AG10803 (cell line): Measurements from ENCODE around the gene CSF3R.
"Not testable (repeated sequence)": the region's sequence is repeated elsewhere in the genome, so short reads cannot be mapped to it uniquely, and the experiment has no call there.

ENCODE experiments used
- DNase-seq: peaks from one replicate; pipeline ENCODE4 v3.0.0; 2010; ENCODE audit warnings: low read depth
- H3K4me3 ChIP-seq: 2 replicates; pipeline ENCODE4 v1.5.1; 2011; ENCODE audit warnings: mild to moderate bottlenecking, low read length, control low read depth
- CTCF ChIP-seq: conservative IDR thresholded peaks from 2 replicates; pipeline ENCODE4 v1.5.1; 2011; ENCODE audit warnings: mild to moderate bottlenecking, low read length, control low read depth, inconsistent platforms

The CSF3R gene

GRCh38 chr1:36512842-36513241 is 30.1 kb upstream of the CSF3R start:
- no peak overlapping the region for H3K4me3 ChIP-seq
- DNase-seq, result no peak
- TF ChIP-seq CTCF, result no peak

- no peak for TF ChIP-seq CTCF
- no peak overlapping the region for H3K4me3 ChIP-seq
- DNase-seq, result no peak
Measured at GRCh38 chr1:36511804-36512798, 29.4 kb upstream of the CSF3R start.

GRCh38 chr1:36511220-36511619 is 28.5 kb upstream of the CSF3R start:
- not testable (repeated sequence) for DNase-seq

GRCh38 chr1:36510418-36510817 is 27.7 kb upstream of the CSF3R start:
- H3K4me3 ChIP-seq, result no peak overlapping the region
- no peak for DNase-seq
- no peak for TF ChIP-seq CTCF

More at GRCh38 chr1:36511220-36511619, 28.5 kb upstream of the CSF3R start:
- H3K4me3 ChIP-seq, result not testable (repeated sequence)

GRCh38 chr1:36508257-36508656 is 25.5 kb upstream of the CSF3R start:
- no peak overlapping the region for H3K4me3 ChIP-seq
- no peak for TF ChIP-seq CTCF
- DNase-seq, result no peak

GRCh38 chr1:36506276-36506920 is 23.7 kb upstream of the CSF3R start:
- no peak for TF ChIP-seq CTCF
- no peak overlapping the region for H3K4me3 ChIP-seq
- DNase-seq, result no peak

- no peak for DNase-seq
- TF ChIP-seq CTCF, result no peak
Measured at GRCh38 chr1:36503733-36504132, 21.0 kb upstream of the CSF3R start.

More at GRCh38 chr1:36503733-36504132, 21.0 kb upstream of the CSF3R start:
- no peak overlapping the region for H3K4me3 ChIP-seq
